NOMO-1 treated with dmso at 0.1 percent for 144 hours (cell line): ENCODE data around the gene CST9L.
"Not testable (repeated sequence)": the region's sequence is repeated elsewhere in the genome, so short reads cannot be mapped to it uniquely, and the experiment has no call there.

Experiments
- DNase-seq: peaks from one replicate; lab custom pipeline; 2025; ENCODE audit not compliant: unreplicated experiment; lab: John Stamatoyannopoulos, UW

Gene CST9L

DNA sequence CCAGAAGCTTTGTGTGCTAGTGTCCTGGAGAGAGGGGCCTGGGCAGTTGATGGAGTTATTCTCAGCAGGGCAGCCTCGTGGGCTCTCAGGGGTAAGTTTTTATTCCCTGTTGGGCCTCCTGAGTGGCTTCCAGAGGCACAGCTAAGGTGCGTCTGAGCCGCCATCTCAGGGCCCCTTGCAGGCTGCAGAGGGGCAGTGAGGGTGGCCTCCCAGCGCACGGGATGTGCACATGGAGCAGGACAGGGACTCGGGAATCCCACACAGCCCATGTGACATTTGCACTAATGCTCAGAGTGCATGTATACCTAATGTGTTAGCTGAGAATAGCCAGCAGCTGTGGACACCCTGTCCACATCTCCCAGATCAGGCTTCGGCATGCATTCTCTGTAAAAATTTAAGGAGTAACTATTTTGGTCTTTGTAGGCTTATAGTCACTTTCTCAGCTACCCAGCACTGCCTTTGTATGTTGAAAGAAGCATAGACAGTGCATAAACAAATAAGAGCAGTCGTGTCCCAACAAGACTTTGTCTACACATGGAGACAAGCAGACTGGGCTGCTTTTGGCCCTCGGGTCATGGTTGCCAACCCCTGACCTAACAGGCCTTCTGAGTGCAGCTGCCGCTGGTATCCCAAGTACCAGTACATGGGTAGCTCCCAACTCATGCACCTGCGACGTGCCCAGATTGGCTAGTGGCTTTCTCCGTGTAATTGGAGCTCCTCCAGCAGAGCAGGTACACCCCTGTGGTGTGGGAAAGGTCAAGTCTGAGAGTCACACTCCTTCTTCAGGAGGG, 18.6 kb upstream of the CST9L start:
- no peak for DNase-seq

DNA sequence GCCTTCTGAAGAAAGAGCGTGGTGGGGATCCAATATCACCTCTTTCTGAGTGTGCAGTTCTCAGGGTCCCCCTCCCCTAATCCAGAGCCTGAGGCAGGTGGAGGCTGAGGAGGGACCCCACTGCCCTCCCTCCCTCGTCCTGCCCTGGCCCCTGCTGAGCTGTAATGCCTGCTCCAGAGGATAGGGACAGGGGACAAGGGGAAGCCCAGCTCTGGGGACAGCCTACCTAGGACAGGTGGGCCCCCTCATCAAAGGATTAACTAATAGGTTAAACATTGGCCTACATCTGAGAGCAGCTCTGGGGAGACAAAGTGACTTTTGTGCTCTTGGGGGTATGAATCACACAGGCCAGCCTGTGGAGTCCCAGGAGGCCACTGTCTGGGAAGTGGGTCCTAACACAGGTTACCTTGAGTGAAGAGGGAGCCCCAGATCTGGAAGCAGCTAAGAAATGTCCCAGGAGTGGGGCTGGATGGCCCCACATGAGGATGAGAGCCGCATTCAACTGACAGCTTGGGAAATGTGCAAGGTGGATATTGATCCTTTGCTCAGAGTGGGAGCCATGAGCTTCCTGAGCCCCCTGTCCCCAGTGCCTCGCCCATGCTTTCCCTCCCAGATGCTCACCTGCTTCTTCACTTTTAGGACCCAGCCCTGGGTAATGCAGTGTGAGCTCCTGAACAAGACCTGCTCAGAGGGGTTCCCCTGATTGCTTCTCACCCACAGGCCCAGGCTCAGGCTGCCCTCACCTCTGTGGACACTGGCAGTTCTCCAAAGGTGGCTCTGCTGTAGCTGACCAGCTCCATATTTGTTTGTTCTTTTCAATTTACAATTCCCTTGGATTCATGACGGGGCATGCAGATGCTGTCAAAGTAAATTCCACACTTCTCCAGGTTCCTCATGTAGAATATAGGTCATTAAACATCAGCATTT, 17.8 kb upstream of the CST9L start:
- no peak for DNase-seq

DNA sequence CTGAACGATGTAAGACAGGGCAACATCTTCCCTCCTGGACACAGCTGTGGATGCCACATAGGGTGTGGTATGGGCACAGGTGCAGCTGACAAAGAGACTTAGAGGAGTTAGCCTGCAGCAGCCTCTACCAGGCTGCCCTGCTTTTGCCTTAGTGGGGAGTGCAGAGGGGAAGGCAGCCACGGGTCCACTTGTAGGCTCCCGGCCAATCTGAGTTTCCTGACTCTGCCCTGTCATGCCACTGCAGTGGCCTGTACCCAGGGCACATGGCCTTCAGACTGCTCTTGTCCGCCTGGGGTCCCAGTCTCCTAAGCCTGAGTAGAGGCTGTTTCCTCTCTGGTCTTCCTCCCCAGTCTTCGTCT, 17.1 kb upstream of the CST9L start:
- no peak for DNase-seq

DNA sequence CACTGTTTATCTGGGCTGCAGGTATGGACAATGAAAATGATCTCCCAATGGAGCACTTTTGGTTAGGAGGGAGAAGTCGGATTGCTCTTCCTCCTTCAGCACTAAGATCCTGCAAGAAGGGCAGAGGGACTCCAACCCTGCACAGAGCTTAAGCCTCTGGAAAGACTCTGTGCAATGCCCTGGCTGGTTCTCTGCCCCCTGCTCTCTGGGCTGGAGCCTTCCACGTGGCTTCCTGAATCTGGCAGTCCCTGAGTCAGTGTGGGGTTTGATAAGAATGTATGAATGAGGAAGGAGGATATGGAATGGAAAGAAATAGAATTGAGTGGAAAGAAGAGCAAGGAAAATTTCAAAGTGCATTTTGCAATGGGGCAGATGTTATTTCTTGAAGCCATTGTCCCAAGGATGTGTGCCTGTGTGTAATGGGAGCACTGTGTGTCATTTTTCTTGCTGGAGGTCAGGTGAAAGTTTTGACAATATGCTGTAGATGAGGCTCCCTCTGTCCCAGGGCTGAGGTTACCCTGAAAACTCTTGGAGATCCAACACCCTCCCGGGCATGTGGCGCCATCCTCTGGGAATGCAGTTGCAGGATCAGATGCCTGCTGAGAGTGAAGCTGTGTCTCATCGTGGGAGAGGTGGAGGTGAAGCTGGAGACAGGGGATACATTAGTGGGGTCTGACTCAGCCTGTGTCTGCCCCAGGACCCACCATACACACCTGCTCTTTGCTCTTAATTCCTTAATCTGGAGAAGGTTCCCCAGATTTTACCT, 16.3 kb upstream of the CST9L start:
- DNase-seq: no peak

DNA sequence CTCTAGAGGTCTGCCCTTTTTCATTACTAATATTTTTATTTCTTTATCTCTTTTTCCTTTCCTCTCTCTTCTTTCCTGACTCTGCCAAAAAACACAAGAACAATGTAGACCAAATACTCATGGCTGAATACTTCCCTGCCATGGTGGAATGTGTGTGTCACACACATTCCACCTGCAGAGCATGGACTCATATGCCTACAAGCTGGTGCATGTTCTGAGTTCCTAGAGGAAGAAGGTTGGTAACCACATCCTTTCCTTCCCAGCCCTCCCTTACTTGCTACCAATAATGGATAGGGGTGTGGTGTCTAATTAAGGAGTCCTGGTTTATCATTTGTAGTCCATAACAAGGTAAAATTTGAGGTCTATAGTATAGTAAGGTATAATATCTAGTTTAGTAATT, 15.2 kb upstream of the CST9L start:
- no peak for DNase-seq

DNA sequence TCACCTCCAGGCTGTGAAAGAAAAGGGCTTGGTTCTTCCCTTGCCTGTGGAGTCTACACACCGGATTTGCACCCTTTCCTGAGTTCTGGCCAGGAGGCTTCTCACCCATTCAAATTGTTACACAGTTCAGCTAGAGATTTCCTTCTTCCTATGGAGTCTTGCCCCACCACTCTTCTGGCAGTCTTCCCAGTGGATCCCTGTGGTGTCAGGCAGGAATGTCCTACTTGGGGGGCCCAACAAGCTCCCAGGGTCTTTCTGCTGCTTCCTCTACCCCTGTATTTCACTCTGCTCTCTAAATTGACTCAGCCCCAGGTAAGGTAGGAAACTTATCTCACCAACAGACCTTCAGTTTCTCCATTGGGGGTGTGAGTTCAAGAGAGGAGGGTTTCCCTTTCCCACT, 14.0 kb upstream of the CST9L start:
- no peak for DNase-seq

DNA sequence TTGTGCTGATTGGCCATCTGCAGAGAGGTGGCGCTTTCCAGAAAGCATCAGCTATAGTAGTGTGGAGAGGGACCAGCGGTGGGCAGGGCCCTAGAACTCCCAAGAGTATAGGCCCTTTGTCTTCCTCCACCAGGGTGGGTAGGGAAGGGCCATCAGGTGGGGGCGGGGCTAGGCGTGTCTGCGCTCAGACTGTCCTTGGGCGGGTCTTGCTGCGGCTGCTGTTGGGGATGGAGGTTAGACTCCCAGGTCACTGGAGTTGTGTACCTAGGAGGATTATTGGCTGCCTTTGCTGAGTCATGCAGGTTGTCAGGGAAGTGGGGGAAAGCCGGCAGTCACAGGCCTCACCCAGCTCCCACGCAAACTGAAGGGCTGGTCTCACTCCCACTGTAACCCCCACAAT, 13.5 kb upstream of the CST9L start:
- not testable (repeated sequence) for DNase-seq

DNA sequence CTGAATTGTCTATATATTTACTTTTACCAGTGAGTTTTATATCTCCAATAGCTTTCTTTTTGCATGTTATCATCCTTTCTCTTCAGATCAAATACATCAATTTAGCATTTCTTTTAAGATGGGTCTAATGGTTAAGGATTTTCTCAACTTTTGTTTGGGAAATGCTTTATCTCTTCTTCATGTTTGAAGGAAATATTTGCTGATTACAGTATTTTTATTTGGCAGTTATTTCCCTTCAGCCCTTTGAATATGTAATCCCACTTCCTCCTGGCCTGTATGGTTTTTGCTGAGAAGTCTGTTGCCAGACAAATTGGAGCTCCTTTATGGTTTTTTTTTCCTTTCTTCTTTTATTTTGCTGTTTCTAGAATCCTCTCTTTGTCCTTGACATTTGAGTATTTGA, 6.7 kb upstream of the CST9L start:
- no peak for DNase-seq

DNA sequence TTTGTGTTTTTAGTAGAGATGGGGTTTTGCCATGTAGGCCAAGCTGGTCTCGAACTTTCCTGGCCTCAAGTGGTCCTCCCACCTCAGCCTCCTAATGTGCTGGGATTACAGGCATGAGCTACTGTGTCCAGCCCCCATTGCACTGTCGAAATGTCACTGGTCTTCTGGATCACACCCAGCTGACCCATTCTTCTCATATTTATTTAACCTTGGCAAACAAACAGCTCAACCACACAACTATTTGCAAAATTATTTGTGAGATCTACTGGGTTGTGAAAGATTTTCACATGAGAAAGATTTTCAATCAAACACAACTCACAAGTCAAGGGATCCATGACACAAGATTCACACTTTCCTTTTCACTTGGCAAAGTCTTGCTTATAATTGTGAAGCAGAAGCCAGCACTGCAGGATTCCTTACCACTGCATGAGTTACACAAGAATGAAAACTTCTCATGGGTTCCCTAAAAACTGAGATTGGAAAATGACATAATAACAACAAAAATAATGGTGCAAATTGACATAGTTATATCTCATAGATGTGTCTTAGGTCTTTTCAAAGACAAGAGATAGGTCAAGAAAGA, 2.0 kb upstream of the CST9L start:
- no peak for DNase-seq

DNA sequence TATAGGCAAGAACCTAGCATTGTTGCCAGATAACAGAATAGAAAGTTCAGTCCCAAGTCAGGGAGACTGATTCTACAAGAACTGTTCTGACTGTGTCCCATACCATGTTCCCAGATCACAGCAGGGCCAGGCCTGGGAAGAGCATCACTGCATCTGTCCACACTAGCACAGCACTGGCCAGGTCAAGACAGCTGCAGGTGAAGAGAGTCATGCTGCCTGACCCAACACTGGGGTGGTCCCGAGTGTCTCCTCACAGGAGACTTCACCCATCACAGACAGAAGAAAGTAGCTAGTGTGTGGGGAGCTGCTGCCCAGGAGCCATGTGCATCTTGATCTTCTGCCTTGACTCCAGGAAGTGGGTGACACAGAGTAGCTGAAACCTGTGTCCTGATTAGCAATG, 1.3 kb upstream of the CST9L start:
- no peak for DNase-seq

DNA sequence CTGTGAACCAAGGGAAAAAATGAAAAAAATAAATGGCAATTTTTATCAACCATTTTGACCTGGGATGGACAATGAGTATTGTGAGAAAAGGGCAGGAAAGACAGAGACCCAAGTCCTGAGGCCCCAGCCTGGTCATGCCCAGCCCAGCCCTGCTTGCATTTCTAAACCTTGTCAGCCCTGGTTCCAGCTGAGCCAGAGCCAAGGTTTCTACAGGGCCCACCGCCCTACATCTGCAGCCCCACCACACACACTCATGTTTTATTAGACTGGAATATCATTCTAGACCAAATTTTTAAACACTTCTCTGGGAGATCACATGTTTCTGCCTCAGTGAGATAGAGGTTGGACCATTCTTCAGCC, 667 bp upstream of the CST9L start:
- no peak for DNase-seq

DNA sequence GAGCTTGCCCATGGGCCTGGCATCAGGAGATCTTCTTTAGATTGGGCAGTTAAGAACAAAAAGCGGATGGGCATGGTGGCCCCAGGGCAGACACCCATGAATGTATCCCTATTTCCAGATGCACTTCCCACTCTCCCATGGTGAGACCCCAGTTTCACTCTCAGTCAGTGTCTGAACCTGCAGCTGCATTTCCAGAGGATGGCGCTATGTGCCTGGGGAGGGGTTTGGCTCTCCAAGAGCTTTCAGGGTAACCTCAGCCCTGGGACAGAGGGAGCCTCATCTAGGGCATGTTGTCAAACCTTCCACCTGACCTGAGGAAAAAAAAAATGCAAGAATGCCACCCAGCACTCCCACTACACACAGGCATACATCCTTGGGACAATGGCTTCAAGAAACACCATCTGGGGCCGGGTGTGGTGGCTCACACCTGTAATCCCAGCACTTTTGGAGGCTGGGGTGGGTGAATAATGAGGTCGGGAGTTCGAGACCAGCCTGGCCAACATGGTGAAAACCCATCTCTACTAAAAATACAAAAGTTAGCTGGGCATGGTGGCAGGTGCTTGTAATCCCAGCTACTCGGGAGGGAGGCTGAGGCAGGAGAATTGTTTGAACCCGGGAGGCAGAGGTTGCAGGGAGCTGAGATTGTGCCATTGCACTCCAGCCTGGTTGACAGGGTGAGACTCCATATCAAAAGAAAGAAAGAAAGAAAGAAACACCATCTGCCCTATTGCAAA, 1.9 kb downstream of the CST9L start:
- no peak for DNase-seq

DNA sequence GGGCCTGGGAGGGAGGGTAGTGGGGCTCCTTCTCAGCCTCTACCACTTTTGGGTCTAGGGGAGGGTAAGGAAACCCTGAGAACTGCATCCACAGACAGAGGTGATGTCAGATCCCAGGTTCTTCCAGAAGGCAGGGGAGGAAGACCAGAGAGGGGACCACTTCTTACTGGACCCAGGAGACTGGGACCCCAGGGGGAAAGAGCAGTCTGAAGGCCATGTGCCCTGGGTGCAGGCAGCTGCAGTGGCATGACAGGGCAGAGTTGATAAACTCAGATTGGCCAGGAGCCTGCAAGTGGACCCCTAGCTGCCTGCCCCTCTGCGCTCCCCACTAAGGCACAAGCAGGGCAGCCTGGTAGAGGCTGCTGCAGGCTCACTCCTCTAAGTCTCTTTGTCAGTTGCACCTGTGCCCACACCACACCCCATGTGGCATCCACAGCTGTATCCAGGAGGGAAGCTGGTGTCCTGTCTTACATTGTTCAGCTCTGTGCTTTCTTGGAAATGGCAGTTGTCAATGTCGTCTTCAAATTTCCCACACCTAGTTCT, 2.7 kb downstream of the CST9L start:
- no peak for DNase-seq

DNA sequence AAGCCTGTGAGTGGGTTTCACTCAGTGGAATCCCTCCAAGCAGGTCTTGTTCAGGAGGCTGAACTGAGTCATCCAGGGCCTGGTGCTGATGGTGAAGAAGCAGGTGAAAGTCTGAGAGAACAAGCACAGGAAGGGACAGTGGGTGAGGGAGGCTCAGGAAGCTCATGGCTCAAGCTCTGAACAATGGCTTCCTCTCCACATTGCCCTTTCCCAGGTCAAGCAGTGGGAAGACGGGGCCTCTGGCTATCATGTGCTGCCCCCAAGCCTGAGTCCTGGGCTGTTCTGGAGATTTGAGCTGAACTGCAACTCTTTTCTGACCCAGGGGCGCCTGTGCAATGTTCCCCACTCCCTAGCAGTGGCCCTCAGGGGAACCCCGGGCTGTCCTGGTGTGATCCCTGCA, 3.4 kb downstream of the CST9L start:
- no peak for DNase-seq

DNA sequence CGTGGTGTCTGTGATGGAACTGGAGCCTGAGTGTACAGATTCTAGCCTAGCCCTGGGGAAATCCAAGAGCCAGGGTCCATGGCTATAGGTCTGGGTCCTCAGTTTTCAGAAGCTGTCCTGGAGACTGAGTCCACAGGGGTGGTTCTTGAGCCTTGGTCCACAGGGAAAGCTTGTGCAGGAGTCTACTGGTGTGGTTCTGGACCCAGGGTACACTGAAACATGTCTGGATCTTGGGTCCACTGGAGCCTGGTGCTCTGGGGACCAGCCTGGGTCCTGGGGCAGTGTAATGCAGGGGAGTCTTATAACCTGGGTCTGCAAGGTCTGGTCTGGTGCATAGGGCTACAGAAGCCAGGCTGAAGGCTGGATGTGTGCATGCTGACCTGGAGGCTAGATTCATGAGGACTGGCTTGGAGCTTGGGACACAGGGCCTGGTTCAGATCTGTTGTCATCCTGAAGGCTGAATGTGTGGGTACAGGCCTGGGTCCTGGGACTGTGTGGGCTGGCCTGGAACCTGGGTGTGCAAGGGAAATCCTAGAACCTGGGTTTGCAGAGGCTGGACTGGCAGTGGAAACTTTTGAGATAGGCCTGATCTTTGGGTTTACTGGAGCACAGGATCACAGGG, 5.5 kb downstream of the CST9L start:
- no peak for DNase-seq

DNA sequence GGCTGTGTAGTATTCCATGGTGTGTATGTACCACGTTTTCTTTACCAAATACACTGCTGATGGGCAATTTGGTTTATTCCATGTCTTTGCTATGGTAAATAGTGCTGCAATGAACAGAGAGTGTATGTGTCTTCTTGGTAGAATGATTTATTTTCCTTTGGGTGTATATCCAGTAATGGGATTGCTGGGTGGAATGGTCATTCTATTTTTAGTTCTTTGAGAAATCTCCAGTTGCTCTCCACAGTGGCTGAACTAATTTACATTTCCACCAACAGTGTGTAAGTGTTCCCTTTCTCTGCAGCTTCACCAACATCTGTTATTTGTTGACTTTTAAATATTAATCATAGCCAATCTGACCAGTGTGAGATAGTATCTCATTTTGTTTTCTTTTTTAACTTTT, 13.9 kb downstream of the CST9L start:
- no peak for DNase-seq

DNA sequence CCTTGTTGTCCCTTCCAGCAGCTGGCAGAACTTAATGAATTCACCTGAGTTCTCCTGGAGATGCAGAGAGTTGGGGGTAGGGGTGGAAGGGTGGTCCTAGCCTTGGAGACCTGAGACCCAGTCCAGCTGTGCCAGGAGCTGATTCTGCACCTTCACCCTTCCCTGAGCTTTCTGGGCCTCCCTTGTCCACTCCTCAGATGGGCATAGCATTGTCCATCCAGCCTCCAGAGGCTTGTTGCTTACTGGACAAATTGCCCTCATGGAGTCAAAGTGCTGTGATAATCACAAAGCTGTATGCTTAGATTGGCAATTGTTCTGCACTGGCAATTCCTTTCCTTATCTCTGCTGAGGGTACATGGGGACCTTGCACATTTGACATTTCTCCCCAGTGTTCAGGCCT, 16.5 kb downstream of the CST9L start:
- no peak for DNase-seq

DNA sequence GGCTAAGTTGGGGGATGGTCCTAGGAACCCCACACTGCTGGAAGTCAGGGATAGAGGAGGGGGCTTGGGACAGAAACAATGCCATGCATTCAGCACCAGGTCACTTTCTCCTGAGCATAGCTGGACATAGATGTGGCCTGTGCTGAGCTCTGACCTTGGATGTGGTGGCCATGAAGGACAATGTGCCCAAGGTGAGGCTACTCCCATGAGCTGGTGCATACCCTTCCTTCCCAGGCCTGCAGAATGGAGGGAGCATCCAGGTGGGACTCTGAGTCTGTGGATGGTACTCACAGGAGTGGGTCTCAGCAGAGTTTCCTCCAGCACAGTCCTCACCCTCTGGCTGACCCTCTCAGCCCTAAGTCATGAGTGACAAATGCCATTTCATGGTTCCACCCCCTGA, 16.9 kb downstream of the CST9L start:
- DNase-seq: no peak

DNA sequence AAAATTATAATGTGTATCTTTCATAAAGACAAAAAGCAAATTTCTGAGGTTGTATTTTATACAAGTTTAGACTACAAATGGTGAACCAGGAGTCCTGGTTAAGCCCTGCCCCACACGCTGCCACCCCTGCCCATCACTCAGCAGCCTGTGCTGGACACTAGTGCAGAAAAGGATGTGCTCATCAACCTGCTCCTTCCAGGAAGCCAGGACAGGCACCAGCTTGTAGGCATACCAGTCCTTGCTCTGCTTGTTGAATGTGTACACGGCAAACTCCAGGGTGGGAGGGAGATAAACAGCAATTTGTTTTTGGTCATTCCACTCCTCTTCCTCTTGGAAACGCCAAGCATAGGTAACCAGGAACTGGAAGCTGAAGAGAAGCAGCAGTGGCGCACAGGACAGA, 18.1 kb downstream of the CST9L start:
- no peak for DNase-seq

DNA sequence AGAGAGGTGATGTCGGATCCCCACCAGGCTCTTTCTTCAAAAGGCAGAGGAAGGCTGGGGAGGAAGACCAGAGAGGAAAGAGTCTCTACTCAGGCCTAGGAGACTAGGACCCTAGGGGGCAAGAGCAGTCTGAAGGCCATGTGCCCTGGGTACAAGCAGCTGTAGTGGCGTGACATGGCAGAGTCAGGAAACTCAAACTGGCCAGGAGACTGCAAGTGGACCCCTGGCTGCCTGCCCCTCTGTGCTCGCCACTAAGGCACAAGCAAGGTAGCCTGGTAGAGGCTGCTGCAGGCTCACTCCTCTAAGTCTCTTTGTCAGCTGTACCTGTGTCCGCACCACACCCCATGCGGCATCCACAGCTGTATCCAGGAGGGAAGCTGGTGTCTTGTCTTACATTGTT, 19.9 kb downstream of the CST9L start:
- DNase-seq: no peak
